CD14-positive monocyte (primary cell): ENCODE data around the gene DSCAML1. TPM values are rescaled to one million over a fixed set of nuclear protein-coding genes. Genes with fewer than 3 reads are reported as not detected.

ENCODE experiments used
- DNase-seq, 3 donors: peaks; one replicate each; pipeline ENCODE4 v3.0.0-alpha.2; 2011 to 2022
- H2AFZ ChIP-seq: 2 replicates; pipeline ENCODE4 v1.6.0; 2012; ENCODE audit warnings: mild to moderate bottlenecking, low read depth, low read length, inconsistent platforms; ENCODE audit not compliant: insufficient read depth, poor library complexity, severe bottlenecking
- H3K27ac ChIP-seq, 2 donors: 1 replicate in 1 of 2; 2 replicates in 1 of 2; pipeline ENCODE4 v1.5.1; 2012 to 2013; ENCODE audit warnings: low read length in 2 of 2, control low read depth in 1 of 2, inconsistent platforms in 1 of 2, low read depth in 1 of 2, mild to moderate bottlenecking in 1 of 2
- H3K27me3 ChIP-seq, 2 donors: one replicate each; pipeline versions ENCODE4 v1.6.0 to v1.6.1; 2011 to 2013; ENCODE audit warnings: low read length in 2 of 2; ENCODE audit not compliant: control insufficient read depth in 2 of 2, insufficient read depth in 2 of 2
- H3K36me3 ChIP-seq, 2 donors: replicated peaks in 1 of 2; 1 replicate in 1 of 2; 2 replicates in 1 of 2; pipeline versions ENCODE4 v1.5.1 to v1.6.1; 2012 to 2013; ENCODE audit warnings: low read length in 2 of 2, control low read depth in 1 of 2, inconsistent platforms in 1 of 2, mild to moderate bottlenecking in 1 of 2; ENCODE audit not compliant: insufficient read depth in 2 of 2, control insufficient read depth in 1 of 2
- H3K4me1 ChIP-seq, 2 donors: 1 replicate in 1 of 2; 2 replicates in 1 of 2; pipeline versions ENCODE4 v1.5.1 to v1.6.1; 2012 to 2013; ENCODE audit warnings: low read length in 2 of 2, control low read depth in 1 of 2, inconsistent platforms in 1 of 2, mild to moderate bottlenecking in 1 of 2, moderate library complexity in 1 of 2; ENCODE audit not compliant: insufficient read depth in 2 of 2, control insufficient read depth in 1 of 2
- H3K4me2 ChIP-seq: replicated peaks from 2 replicates; pipeline ENCODE3; 2012; ENCODE audit warnings: low read length, moderate library complexity, mild to moderate bottlenecking; ENCODE audit not compliant: poor library complexity, severe bottlenecking; ENCODE audit errors: extremely low read depth
- H3K4me3 ChIP-seq, 3 experiments: fragments of 200-600 bp in 1 of 3; sonication (generic) in 1 of 3; replicated peaks in 1 of 3; 1 replicate in 2 of 3; 2 replicates in 1 of 3; pipeline ENCODE4 v1.5.1; 2011 to 2013; ENCODE audit warnings: low read length in 3 of 3, mild to moderate bottlenecking in 3 of 3, control low read depth in 2 of 3, low read depth in 2 of 3, inconsistent platforms in 1 of 3, moderate library complexity in 1 of 3
- H3K79me2 ChIP-seq: 2 replicates; pipeline ENCODE4 v1.6.0; 2012; ENCODE audit warnings: mild to moderate bottlenecking, control low read depth, inconsistent platforms, low read length, moderate library complexity; ENCODE audit not compliant: insufficient read depth
- H3K9ac ChIP-seq: 2 replicates; pipeline ENCODE4 v1.6.0; 2017; ENCODE audit warnings: low read length, mild to moderate bottlenecking; ENCODE audit not compliant: insufficient read depth, poor library complexity, severe bottlenecking
- H3K9me3 ChIP-seq, 2 donors: replicated peaks in 1 of 2; 1 replicate in 1 of 2; 2 replicates in 1 of 2; pipeline versions ENCODE4 v1.5.1 to v1.6.1; 2012 to 2013; ENCODE audit warnings: low read length in 2 of 2, control low read depth in 1 of 2; ENCODE audit not compliant: control insufficient read depth in 1 of 2, insufficient read depth in 1 of 2
- H4K20me1 ChIP-seq: 2 replicates; pipeline ENCODE4 v1.6.0; 2012; ENCODE audit warnings: mild to moderate bottlenecking, low read length, control low read depth, moderate library complexity; ENCODE audit not compliant: insufficient read depth
- H3K27ac Mint-ChIP-seq, 7 donors: one replicate each; pipeline ENCODE4 v1.8.0; 2020; ENCODE audit warnings: mild to moderate bottlenecking in 7 of 7, mixed read lengths in 7 of 7, moderate library complexity in 6 of 7, inconsistent platforms in 2 of 7
- H3K27me3 Mint-ChIP-seq, 3 donors: one replicate each; pipeline ENCODE4 v1.8.0; 2021 to 2022; ENCODE audit warnings: low read depth in 3 of 3, mild to moderate bottlenecking in 3 of 3, mixed read lengths in 3 of 3, moderate library complexity in 3 of 3, inconsistent platforms in 1 of 3
- H3K36me3 Mint-ChIP-seq, 2 donors: one replicate each; pipeline ENCODE4 v1.8.0; 2020; ENCODE audit warnings: mixed read lengths in 2 of 2, inconsistent platforms in 1 of 2, mild to moderate bottlenecking in 1 of 2
- H3K4me1 Mint-ChIP-seq: one replicate; pipeline ENCODE4 v1.8.0; 2020; ENCODE audit warnings: mild to moderate bottlenecking, mixed read lengths
- H3K4me3 Mint-ChIP-seq, 2 donors: one replicate each; pipeline ENCODE4 v1.8.0; 2020; ENCODE audit warnings: mild to moderate bottlenecking in 2 of 2, mixed read lengths in 2 of 2, moderate library complexity in 1 of 2
- H3K9me3 Mint-ChIP-seq, 7 donors: one replicate each; pipeline ENCODE4 v1.8.0; 2020 to 2022; ENCODE audit warnings: mixed read lengths in 7 of 7, mild to moderate bottlenecking in 6 of 7, moderate library complexity in 6 of 7, inconsistent platforms in 2 of 7
- CTCF ChIP-seq: fragments of 200-600 bp; IDR thresholded peaks from one replicate; pipeline ENCODE4 v1.8.0; 2022; ENCODE audit warnings: antibody characterized with exemption, mild to moderate bottlenecking
- WGBS: methylation state at CpG from one replicate; pipeline ENCODE4 v1.1.5; 2013; ENCODE audit warnings: missing lambda C conversion rate; ENCODE audit not compliant: insufficient coverage; 5-methylcytosine and 5-hydroxymethylcytosine counted together
- intact Hi-C, 2 donors: fragments of 100-400 bp; cut with micrococcal nuclease; formaldehyde crosslinking; loops; one replicate each; pipeline versions ENCODE4 v1.15.0 to v1.15.1; 2023
- polyA plus RNA-seq, 3 donors: library from polyadenylated mRNA; depleted of rRNA in 1 of 3; unstranded in 2 of 3; stranded (reverse) in 1 of 3; fragments of 300-500 nt in 2 of 3; fragments of >200 nt in 1 of 3; fragmentation: Illumina TruSeq in 2 of 3; gene quantifications; 1 replicate in 2 of 3; 2 replicates in 1 of 3; pipeline ENCODE4 v1.2.3, GENCODE V29; 2012 to 2021

DSCAML1 gene
- polyA plus RNA-seq, 3 donors = not detected

- no peak overlapping the region for H2AFZ ChIP-seq
- peaks cover 5 to 7% (median 7%) of the 10 kb centered on the region in 3 donors for H3K27me3 Mint-ChIP-seq
- H3K9me3 Mint-ChIP-seq = no peaks in the 10 kb centered on the region
- H3K4me2 ChIP-seq = no peak overlapping the region
- H3K79me2 ChIP-seq = no peaks in the 10 kb centered on the region
- no peak overlapping the region for H3K4me3 Mint-ChIP-seq
- no peaks in the 10 kb centered on the region for H3K36me3 Mint-ChIP-seq
- TF ChIP-seq CTCF = no peak
- peaks cover 9% of the 10 kb centered on the region for H3K4me1 Mint-ChIP-seq
- no peaks in the 10 kb centered on the region for H4K20me1 ChIP-seq
- no peak overlapping the region for H3K4me3 ChIP-seq
- no peak overlapping the region for H3K27ac Mint-ChIP-seq
- no peak overlapping the region for H3K9ac ChIP-seq
- intact Hi-C loops = no loop called here
- H3K36me3 ChIP-seq = no peaks in the 10 kb centered on the region
- 95% methylated on average over 7 of the region's 7 CpGs for WGBS
- DNase-seq = no peak
- no peaks in the 10 kb centered on the region for H3K9me3 ChIP-seq
- H3K27me3 ChIP-seq = no peaks in the 10 kb centered on the region
- peaks cover 5% of the 10 kb centered on the region in 2 donors for H3K4me1 ChIP-seq
- no peak overlapping the region for H3K27ac ChIP-seq
These were observed 325.2 kb downstream of the DSCAML1 start for GRCh38 chr11:117471776-117472175.

GRCh38 chr11:117470576-117470975, 326.4 kb downstream of the DSCAML1 start:
- Histone ChIP-seq H3K79me2 (no peaks in the 10 kb centered on the region), H2AFZ (no peak overlapping the region), H3K9me3 (no peaks in the 10 kb centered on the region), H3K36me3 (no peaks in the 10 kb centered on the region), H3K27ac (no peak overlapping the region), H3K27me3 (no peaks in the 10 kb centered on the region), H4K20me1 (no peaks in the 10 kb centered on the region), H3K4me2 (no peak overlapping the region), H3K9ac (no peak overlapping the region), H3K4me1 (peaks cover 5% of the 10 kb centered on the region in 2 donors), H3K4me3 (no peak overlapping the region)
- H3K36me3 Mint-ChIP-seq = no peaks in the 10 kb centered on the region
- H3K27ac Mint-ChIP-seq = no peak overlapping the region
- H3K4me3 Mint-ChIP-seq = no peak overlapping the region
- no peaks in the 10 kb centered on the region for H3K9me3 Mint-ChIP-seq
- peaks cover 4 to 8% (median 5%) of the 10 kb centered on the region in 3 donors for H3K27me3 Mint-ChIP-seq
- peaks cover 9% of the 10 kb centered on the region for H3K4me1 Mint-ChIP-seq
- intact Hi-C loops = no loop called here
- DNase-seq = no peak
- no CpG with 5 or more reads among the region's 2 CpGs for WGBS
- no peak for TF ChIP-seq CTCF
